Retina (tissue), 1 donor: Measurements from ENCODE around the gene MEGF11.

ENCODE experiments used
- DNase-seq: peaks from one replicate; pipeline ENCODE4 v3.0.0-alpha.2; 2016

MEGF11 gene

DNA sequence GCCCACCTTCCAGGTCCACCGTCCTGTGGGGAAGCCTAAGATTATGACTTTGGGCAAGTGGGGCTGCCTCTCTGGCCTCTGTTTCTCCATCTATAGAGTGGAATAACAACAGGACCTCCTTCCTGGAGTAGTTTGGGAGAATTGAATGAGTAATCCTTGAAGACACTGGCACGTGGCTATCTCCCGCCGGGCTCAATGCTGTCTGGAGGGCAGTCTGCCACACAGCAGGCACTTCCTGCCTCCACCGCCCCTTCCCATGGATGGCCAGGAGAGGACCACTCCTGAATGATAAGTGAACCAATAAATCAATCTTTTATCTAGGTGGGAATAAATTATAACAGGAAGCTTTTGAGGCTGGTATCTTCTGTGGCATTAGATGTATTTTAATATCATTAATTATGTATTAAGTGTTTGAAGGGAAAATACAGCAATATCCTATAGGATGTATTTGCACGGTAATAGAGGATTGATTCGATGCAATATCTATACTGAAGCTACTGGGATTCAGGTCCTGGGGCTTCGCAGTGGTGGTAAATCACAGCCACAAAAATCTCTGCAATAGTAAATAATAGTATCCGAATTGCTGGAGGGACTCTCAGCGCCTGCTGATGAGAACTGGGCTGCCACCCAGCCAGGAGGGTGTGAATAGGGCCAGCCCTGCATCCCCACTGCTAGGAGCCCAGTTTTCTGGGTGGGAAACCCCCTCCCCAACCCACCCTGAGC lies 15.9 kb downstream of the MEGF11 start:
- DNase-seq = no peak

- no peak for DNase-seq
Measured at GRCh38 chr15:66236806-66237375, 16.7 kb downstream of the MEGF11 start.

DNA sequence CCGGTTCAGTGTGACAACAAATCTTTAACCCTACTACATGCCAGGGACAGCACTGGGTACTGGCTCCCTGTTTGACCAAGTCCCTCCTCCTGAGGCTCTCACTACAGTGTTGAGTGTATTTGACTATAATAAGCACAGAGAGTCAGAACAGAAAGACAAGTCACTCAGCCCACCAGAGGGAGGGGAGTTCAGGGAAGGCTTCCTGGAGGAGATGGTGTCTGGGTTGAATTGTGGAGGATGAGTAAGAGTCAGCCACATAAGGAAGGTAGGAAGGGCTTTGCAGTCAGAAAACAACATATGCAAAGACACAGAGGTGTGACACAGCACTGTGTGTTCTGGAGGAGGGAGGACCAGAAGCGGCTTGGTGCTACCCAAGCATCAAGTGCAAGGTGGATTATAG lies 17.7 kb downstream of the MEGF11 start:
- no peak for DNase-seq

GRCh38 chr15:66234798-66235197 lies 18.8 kb downstream of the MEGF11 start:
- no peak for DNase-seq

DNA sequence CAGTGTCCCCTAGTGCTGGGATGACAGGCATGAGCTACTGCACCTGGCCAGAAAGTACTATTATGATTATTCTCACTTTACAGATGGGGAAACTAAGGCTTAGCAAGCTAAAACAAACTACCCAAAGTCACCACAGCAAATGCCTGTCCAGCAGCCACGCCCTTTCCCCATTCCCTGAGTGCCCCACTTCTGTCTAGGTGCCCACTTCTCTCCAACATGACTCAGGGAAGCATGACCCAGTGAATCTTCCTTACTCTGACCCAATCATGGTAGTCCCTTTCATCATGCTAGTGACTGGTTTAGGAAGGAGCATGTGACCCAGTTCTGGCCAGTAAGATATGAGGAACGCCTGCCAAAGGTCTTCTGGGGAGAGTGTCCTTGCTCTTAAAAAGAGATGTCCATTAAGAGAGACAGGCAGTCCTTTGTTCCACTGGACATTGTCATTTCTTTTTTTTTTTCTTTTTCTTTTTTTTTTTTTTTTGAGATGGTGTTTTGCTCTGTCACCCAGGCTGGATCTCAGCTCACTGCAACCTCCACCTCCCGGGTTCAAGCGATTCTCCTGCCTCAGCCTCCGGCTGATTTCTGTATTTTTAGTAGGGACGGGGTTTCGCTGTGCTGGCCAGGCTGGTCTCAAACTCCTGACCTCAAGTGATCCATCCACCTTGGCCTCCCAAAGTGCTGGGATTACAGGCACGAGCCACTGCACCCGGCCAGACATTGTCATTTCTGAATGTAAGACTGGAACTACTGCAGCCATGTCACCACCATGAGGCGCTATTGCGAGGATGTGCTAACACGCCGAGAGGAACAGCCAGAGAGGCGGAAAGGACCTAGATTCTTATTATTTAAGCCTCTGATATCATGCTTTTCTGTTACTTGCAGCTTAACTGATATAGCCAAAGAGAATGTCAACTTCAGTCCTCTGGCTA lies 19.8 kb downstream of the MEGF11 start:
- DNase-seq = no peak

DNA sequence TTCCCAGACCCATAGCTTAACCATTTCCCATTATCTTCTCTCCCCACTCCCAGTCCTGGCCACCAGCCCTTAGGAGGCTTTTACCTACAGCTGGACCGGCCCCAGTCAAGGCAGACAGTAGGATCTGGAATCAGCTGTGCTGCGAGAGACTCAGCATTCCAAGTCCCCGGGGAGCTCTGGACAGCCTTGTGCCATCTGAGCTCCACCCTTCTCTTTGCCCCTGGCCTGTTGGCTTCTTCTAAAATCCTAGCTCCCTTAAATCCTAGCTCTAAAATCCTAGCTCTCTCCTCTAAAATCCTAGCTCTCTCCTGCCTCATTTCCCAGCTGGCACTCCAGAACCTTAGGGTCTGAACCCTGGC lies 21.3 kb downstream of the MEGF11 start:
- DNase-seq = no peak

DNA sequence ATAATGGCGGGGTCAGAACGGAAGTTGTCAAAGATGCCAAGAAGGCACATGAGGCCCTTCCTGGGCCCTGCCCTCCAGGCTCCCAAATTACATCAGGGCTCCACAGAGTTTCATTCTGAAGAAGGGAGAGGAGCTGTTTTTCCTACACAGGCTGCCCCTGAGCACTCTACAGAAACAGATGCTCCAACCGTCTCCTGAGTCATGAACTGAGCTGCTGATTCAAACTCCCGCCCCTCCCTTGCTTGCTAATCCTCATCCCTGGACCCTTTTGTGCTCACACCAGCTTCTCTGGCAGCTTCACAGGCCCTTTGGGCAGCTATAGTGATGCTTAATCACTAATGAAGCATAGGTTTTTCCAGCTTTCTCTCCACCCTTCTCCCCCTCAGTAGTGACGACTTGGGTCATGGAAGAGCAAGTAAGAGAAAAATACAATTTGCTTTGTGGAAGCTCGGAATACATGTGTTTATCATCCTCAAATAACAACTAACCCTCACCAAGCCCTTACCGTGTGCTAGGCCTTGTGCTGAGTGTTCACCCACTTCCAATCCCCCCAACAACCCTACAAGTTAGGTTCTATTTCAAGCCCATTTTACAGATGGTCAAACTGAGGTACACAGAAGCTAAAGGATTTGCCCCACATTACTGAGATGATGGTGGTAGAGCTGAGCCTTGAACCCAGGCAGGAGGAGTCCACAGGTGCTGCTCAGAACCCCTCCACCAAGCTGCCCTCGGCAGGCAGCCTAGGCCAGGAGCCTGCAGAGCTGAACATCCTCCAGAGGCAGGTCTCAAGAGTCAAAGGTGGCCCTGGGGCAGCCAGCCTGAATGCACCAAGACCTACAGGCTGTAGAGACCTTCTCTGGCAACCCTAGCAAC lies 21.9 kb downstream of the MEGF11 start:
- DNase-seq = peak; percentile 42

GRCh38 chr15:66229790-66230465 lies 23.6 kb downstream of the MEGF11 start:
- no peak for DNase-seq

DNA sequence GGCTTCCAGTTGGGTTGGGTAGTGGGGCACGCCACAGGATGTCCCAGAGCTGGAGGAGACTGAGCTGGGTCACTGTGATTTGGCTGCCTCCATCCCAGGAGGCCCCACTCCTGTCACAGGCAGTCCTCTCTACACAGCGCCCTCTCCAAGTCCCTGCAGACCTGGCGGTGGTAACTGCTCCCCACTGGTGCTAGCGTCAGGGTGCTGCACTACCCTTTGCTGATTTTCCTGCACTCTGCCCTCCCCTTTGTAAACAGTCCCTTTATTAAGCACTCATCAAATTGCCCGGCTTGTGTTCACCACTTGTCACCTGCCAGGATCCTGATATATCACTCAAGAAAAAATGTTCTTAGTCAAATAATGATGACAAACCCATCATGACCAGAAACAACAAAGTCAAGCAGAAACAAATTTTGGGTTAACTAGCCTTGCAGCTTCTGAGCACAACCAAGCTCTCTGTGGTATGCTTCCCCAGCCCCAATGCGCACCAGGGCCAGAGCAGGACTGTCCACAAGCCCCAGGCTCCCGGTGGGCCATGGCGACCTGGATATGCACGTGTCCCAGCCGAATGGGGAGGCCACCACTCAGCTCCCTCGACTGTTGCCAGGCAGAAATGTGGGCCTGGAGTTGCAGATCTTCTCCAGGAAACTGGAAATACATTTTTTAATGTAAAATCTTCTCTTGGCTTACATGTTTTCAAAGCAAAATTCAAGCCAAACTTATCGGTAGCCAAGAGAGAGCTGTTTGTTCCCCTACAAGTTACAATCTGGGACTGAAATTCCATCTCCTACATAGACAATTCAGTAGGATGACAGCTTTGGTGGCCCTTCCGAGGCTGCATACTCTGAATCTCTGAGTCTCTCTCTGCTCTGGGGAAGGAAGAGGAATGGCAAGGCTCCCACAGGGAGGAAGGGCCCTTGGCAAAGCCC lies 24.5 kb downstream of the MEGF11 start:
- DNase-seq = no peak

- no peak for DNase-seq
Measured at GRCh38 chr15:66226736-66227135, 26.8 kb downstream of the MEGF11 start.

- DNase-seq = no peak
Measured at GRCh38 chr15:66225656-66226274, 27.8 kb downstream of the MEGF11 start.

DNA sequence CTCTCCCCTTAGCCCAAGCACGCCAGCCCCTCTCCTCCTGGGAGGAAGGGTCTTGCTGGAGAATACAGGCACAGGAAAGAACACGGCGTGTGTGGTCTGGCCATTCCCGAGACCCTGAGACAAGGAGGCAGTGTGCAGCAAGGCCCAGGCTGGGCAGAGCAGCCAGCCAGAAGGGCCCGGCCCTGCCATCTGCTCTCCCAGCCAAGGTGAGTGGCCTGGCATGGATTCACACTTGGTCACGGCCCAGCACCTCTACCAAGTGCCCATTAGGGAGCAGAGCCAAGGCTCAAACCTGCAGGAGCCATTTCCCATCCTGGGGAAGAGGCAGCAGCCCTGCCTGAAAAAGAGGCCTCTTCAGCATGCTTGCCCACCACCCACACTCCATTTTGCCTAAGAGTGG lies 28.6 kb downstream of the MEGF11 start:
- DNase-seq = no peak

DNA sequence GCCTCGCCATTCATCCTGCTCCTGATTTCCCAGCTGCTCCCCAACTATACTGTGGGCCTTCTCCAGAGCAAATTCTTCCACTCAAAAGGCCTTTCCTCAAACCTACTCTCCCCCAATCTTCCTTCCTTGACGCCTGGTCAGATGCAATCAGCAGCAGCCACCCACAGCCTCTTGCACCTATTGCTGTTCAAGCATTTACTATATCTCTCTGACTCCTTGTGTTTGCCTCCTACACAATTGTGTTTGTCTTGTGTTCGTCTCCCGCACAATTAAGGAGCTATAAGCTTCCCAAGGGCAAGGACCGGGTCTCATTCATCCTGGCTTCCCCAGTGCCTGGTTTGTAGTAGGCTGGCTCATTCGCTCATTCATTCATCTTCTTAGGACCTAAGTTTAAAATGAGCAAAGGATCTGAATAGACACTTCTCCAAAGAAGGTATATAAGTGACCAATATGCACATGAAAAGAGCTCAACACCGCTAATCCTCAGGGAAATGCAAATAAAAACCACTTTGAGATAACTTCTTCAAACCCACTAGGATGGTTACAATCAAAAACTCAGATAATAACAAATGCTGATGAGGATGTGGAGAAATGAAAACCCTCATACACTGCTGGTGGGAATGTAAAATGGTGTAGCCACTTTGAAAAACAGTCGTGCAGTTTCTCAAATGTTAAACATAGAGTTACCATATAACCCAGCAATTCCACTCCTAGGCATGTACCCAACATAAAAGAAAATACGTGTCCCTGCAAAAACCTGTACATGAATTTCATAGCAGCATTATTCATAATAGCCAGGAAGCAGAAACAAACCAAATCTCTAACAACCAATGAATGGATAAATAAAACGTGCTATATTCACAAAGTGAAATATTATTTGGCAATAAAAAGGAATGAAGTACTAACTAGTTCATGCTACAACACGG lies 31.0 kb downstream of the MEGF11 start:
- no peak for DNase-seq

DNA sequence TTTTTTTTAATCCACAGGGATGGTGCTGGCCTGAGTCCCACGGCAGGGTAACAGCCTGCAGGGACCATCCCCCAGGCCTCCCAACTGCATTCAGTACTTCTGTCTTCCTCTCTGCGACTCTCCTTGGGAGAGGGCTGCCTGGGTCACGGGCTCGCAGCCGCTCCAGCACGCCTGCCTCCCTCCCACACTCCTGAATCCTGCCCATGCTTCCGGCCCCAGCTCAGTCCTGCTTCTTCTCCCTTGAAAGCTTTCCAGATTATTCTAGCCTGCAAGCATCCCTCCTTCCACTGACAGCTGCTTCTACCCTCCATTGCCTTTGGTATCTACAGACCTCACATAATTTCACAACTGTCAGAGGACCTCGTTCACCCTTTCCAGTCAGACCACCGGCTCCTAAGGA lies 32.4 kb downstream of the MEGF11 start:
- no peak for DNase-seq

DNA sequence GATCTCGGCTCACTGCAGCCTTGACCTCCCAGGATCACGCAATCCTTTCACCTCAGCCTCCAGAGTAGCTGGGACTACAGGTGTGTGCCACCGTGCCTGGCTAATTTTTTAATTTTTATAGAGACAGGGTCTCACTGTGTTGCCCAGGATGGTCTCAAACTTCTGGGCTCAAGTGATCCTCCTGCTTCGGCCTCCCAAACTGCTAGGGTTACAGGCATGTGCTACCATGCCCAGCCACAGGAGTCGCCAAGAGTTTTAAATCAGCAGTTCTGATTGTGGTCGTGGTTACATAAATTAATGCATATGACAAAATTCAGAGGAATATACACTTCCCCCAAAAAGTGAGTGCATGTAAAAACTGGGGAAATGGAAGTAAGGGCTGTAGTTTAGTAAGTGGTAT lies 32.9 kb downstream of the MEGF11 start:
- no peak for DNase-seq

- no peak for DNase-seq
Measured at GRCh38 chr15:66219339-66219738, 34.2 kb downstream of the MEGF11 start.

DNA sequence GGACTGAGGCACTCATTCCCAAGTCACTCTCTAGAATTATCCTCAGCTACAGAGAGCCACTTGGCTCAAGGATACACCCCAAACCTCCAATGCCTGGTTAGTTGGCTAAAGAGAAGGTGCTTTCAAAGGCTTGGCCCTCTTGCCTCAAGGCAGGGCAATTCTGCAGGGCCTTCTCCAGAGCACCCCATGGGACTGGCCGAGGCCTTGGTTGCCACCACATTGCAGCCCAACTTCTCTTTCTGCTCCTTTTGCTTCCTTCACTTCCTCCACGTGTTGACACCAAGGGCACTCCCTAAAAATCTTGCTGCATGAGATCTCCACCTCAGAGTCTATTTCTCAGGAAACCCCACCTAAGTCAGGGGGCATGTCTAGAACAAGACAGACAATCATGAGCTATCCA lies 36.7 kb downstream of the MEGF11 start:
- DNase-seq = no peak

- DNase-seq = no peak
Measured at GRCh38 chr15:66215811-66216210, 37.7 kb downstream of the MEGF11 start.

DNA sequence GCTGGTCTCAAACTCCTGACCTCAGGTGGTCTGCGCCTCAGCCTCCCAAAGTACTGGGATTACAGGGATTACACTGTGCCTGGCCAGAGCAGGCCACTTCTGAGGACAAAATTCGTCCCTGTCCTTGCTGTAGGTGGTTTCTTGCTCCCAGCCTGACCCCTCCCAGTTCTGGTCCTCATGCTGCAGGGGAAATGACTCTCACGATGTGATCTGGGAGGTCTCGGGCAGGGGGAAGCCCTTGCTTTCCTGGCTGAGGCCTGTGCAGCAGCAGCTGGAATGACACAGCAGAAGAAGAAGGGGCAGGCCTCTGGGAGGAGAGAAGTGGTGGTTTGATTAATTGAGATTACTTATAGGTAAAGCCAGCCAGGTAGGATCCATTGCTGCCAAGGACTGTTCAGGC lies 39.3 kb downstream of the MEGF11 start:
- DNase-seq = no peak

- no peak for DNase-seq
Measured at GRCh38 chr15:66212563-66212921, 41.0 kb downstream of the MEGF11 start.
